Adipocyte (in vitro differentiated cells): ENCODE results near the gene KCNH5.
A peak's percentile ranks its signal among the peaks of the same experiment; 100 is the strongest.

Experiments used
- DNase-seq: peaks from one replicate; pipeline ENCODE4 v3.0.0-alpha.2; 2015; ENCODE audit warnings: low read depth
- H3K27me3 ChIP-seq: replicated peaks from 2 replicates; pipeline ENCODE4 v1.7.0; 2013; ENCODE audit warnings: mild to moderate bottlenecking, low read length, moderate library complexity; ENCODE audit not compliant: control insufficient read depth, insufficient read depth
- H3K36me3 ChIP-seq: 2 replicates; pipeline ENCODE4 v1.7.0; 2013; ENCODE audit warnings: low read length, mild to moderate bottlenecking, moderate library complexity; ENCODE audit not compliant: control insufficient read depth, insufficient read depth, severe bottlenecking
- H3K4me1 ChIP-seq: 2 replicates; pipeline ENCODE4 v1.7.0; 2013; ENCODE audit warnings: mild to moderate bottlenecking, low read length, moderate library complexity; ENCODE audit not compliant: control insufficient read depth, insufficient read depth
- H3K4me3 ChIP-seq: 2 replicates; pipeline ENCODE4 v1.7.0; 2013; ENCODE audit warnings: mild to moderate bottlenecking, low read length, moderate library complexity
- H3K9ac ChIP-seq: 2 replicates; pipeline ENCODE4 v1.7.0; 2013; ENCODE audit warnings: mild to moderate bottlenecking, low read length, moderate library complexity
- H3K9me3 ChIP-seq: 2 replicates; pipeline ENCODE4 v1.7.0; 2013; ENCODE audit warnings: mild to moderate bottlenecking, low read length, moderate library complexity; ENCODE audit not compliant: control insufficient read depth

The KCNH5 gene

GRCh38 chr14:62697461-62697860 lies 347.8 kb downstream of the KCNH5 start:
- Histone ChIP-seq H3K27me3 (no peaks in the 10 kb centered on the region), H3K9me3 (no peaks in the 10 kb centered on the region)

GRCh38 chr14:62696929-62697328 lies 348.3 kb downstream of the KCNH5 start:
- Histone ChIP-seq H3K36me3 (no peaks in the 10 kb centered on the region), H3K9ac (no peak overlapping the region), H3K9me3 (no peaks in the 10 kb centered on the region), H3K4me3 (no peak overlapping the region), H3K4me1 (peaks cover 10% of the 10 kb centered on the region), H3K27me3 (no peaks in the 10 kb centered on the region)
- no peak for DNase-seq

More at GRCh38 chr14:62697461-62697860, 347.8 kb downstream of the KCNH5 start:
- no peak overlapping the region for H3K4me3 ChIP-seq
- H3K36me3 ChIP-seq = no peaks in the 10 kb centered on the region
- peaks cover 5% of the 10 kb centered on the region for H3K4me1 ChIP-seq
- DNase-seq = no peak
- no peak overlapping the region for H3K9ac ChIP-seq

GRCh38 chr14:62696331-62696924 lies 348.8 kb downstream of the KCNH5 start:
- no peak for DNase-seq
- no peak overlapping the region for H3K9ac ChIP-seq

GRCh38 chr14:62694075-62694474 lies 351.2 kb downstream of the KCNH5 start:
- peaks cover 14% of the 10 kb centered on the region for H3K4me1 ChIP-seq
- H3K36me3 ChIP-seq = no peaks in the 10 kb centered on the region
- H3K4me3 ChIP-seq = no peak overlapping the region
- H3K9ac ChIP-seq = no peak overlapping the region
- peak; percentile 54 for DNase-seq
- H3K9me3 ChIP-seq = no peaks in the 10 kb centered on the region
- H3K27me3 ChIP-seq = no peaks in the 10 kb centered on the region

More at GRCh38 chr14:62696331-62696924, 348.8 kb downstream of the KCNH5 start:
- no peaks in the 10 kb centered on the region for H3K27me3 ChIP-seq
- no peaks in the 10 kb centered on the region for H3K36me3 ChIP-seq
- no peaks in the 10 kb centered on the region for H3K9me3 ChIP-seq
- H3K4me1 ChIP-seq = peaks cover 14% of the 10 kb centered on the region
- H3K4me3 ChIP-seq = no peak overlapping the region

GRCh38 chr14:62692490-62693106 lies 352.7 kb downstream of the KCNH5 start:
- Histone ChIP-seq H3K4me3 (no peak overlapping the region), H3K9me3 (peaks cover under 1% of the 10 kb centered on the region)
- DNase-seq = peak; percentile 31

GRCh38 chr14:62691647-62692489 lies 353.4 kb downstream of the KCNH5 start:
- H3K9ac ChIP-seq = no peak overlapping the region
- no peaks in the 10 kb centered on the region for H3K27me3 ChIP-seq
- H3K4me1 ChIP-seq = peaks cover 14% of the 10 kb centered on the region
- peak; percentile 97 for DNase-seq
- peaks cover 3% of the 10 kb centered on the region for H3K9me3 ChIP-seq
- no peak overlapping the region for H3K4me3 ChIP-seq
- no peaks in the 10 kb centered on the region for H3K36me3 ChIP-seq

More at GRCh38 chr14:62692490-62693106, 352.7 kb downstream of the KCNH5 start:
- Histone ChIP-seq H3K4me1 (peaks cover 14% of the 10 kb centered on the region), H3K36me3 (no peaks in the 10 kb centered on the region), H3K9ac (peak overlapping the region; percentile 13), H3K27me3 (no peaks in the 10 kb centered on the region)

GRCh38 chr14:62689733-62690132 lies 355.5 kb downstream of the KCNH5 start:
- no peak for DNase-seq
- Histone ChIP-seq H3K36me3 (no peaks in the 10 kb centered on the region), H3K4me3 (no peak overlapping the region), H3K4me1 (peaks cover 14% of the 10 kb centered on the region), H3K27me3 (no peaks in the 10 kb centered on the region), H3K9me3 (peaks cover 3% of the 10 kb centered on the region), H3K9ac (no peak overlapping the region)

- Histone ChIP-seq H3K9ac (no peak overlapping the region), H3K27me3 (no peaks in the 10 kb centered on the region), H3K4me1 (peaks cover 13% of the 10 kb centered on the region), H3K9me3 (peaks cover 3% of the 10 kb centered on the region), H3K36me3 (no peaks in the 10 kb centered on the region), H3K4me3 (no peak overlapping the region)
- DNase-seq = no peak
These were observed 357.4 kb downstream of the KCNH5 start for GRCh38 chr14:62687818-62688217.

GRCh38 chr14:62684376-62684775 lies 360.9 kb downstream of the KCNH5 start:
- H3K27me3 ChIP-seq = no peaks in the 10 kb centered on the region
- no peaks in the 10 kb centered on the region for H3K4me1 ChIP-seq
- DNase-seq = no peak
- no peaks in the 10 kb centered on the region for H3K36me3 ChIP-seq
- peaks cover 3% of the 10 kb centered on the region for H3K9me3 ChIP-seq
- no peak overlapping the region for H3K4me3 ChIP-seq
- no peak overlapping the region for H3K9ac ChIP-seq

GRCh38 chr14:62682208-62682607 lies 363.1 kb downstream of the KCNH5 start:
- H3K27me3 ChIP-seq = no peaks in the 10 kb centered on the region
- DNase-seq = no peak
- no peaks in the 10 kb centered on the region for H3K9me3 ChIP-seq
- no peaks in the 10 kb centered on the region for H3K36me3 ChIP-seq
- no peaks in the 10 kb centered on the region for H3K4me1 ChIP-seq
- no peak overlapping the region for H3K9ac ChIP-seq
- H3K4me3 ChIP-seq = no peak overlapping the region

GRCh38 chr14:62674563-62675237 lies 370.6 kb downstream of the KCNH5 start:
- Histone ChIP-seq H3K36me3 (no peaks in the 10 kb centered on the region), H3K27me3 (no peaks in the 10 kb centered on the region), H3K4me1 (no peaks in the 10 kb centered on the region), H3K9me3 (no peaks in the 10 kb centered on the region), H3K9ac (no peak overlapping the region), H3K4me3 (no peak overlapping the region)
- peak; percentile 54 for DNase-seq
